NCI-H1930 (cell line): Measurements from ENCODE around the gene VWDE.

ENCODE experiments used
- DNase-seq, 2 experiments: peaks; one replicate each; lab custom pipeline; 2025; lab: John Stamatoyannopoulos, UW

VWDE gene

GRCh38 chr7:12327922-12328321 is 75.7 kb downstream of the VWDE start:
- no peak for DNase-seq

- DNase-seq = no peak
Measured at GRCh38 chr7:12325646-12326045, 78.0 kb downstream of the VWDE start.

GRCh38 chr7:12323415-12323814 is 80.2 kb downstream of the VWDE start:
- DNase-seq = no peak

- no peak for DNase-seq
Measured at GRCh38 chr7:12322903-12323300, 80.8 kb downstream of the VWDE start.

- DNase-seq = no peak
Measured at GRCh38 chr7:12322284-12322902, 81.3 kb downstream of the VWDE start.

GRCh38 chr7:12320987-12321647 is 82.5 kb downstream of the VWDE start:
- no peak for DNase-seq

GRCh38 chr7:12320241-12320986 is 83.3 kb downstream of the VWDE start:
- no peak for DNase-seq

GRCh38 chr7:12317675-12318074 is 86.0 kb downstream of the VWDE start:
- no peak for DNase-seq

- no peak for DNase-seq
Measured at GRCh38 chr7:12316925-12317324, 86.7 kb downstream of the VWDE start.

GRCh38 chr7:12315049-12315448 is 88.6 kb downstream of the VWDE start:
- DNase-seq = no peak

GRCh38 chr7:12314199-12314598 is 89.5 kb downstream of the VWDE start:
- no peak for DNase-seq

GRCh38 chr7:12305502-12305901 is 98.2 kb downstream of the VWDE start:
- no peak for DNase-seq

GRCh38 chr7:12303495-12303894 is 100.2 kb downstream of the VWDE start:
- no peak for DNase-seq

- no peak for DNase-seq
Measured at GRCh38 chr7:12303062-12303461, 100.6 kb downstream of the VWDE start.

- DNase-seq = no peak
Measured at GRCh38 chr7:12300415-12300814, 103.2 kb downstream of the VWDE start.

- DNase-seq = no peak
Measured at GRCh38 chr7:12299367-12299766, 104.3 kb downstream of the VWDE start.

GRCh38 chr7:12297283-12298108 is 106.2 kb downstream of the VWDE start:
- no peak for DNase-seq

- no peak for DNase-seq
Measured at GRCh38 chr7:12296051-12296570, 107.6 kb downstream of the VWDE start.

GRCh38 chr7:12294701-12295100 is 109.0 kb downstream of the VWDE start:
- no peak for DNase-seq

- DNase-seq = no peak
Measured at GRCh38 chr7:12291870-12292269, 111.8 kb downstream of the VWDE start.

GRCh38 chr7:12290761-12291160 is 112.9 kb downstream of the VWDE start:
- no peak for DNase-seq

GRCh38 chr7:12289996-12290395 is 113.7 kb downstream of the VWDE start:
- DNase-seq = no peak
